Bronchial epithelial cell (primary cell): ENCODE results near the gene CDK10. TPM values are rescaled to one million over a fixed set of nuclear protein-coding genes. Genes with fewer than 3 reads are reported as not detected.

Experiments
- DNase-seq: peaks from one replicate; pipeline ENCODE4 v3.0.0-alpha.2; 2010; ENCODE audit warnings: low read depth
- FAIRE-seq: peaks from 2 replicates; lab custom pipeline; 2011; peaks lifted over from hg19 to GRCh38; lab: Jason Lieb, UNC
- H3K27me3 ChIP-seq: 2 replicates; pipeline ENCODE4 v1.5.1; 2011; ENCODE audit warnings: low read length; ENCODE audit not compliant: control insufficient read depth, insufficient read depth
- H3K36me3 ChIP-seq: 2 replicates; pipeline ENCODE4 v1.5.1; 2011; ENCODE audit warnings: low read length; ENCODE audit not compliant: control insufficient read depth, insufficient read depth
- H3K4me3 ChIP-seq: 2 replicates; pipeline ENCODE4 v1.5.1; 2011; ENCODE audit warnings: mild to moderate bottlenecking, low read depth, low read length, control low read depth
- CTCF ChIP-seq: IDR thresholded peaks from 2 replicates; pipeline ENCODE4 v1.5.1; 2011; ENCODE audit warnings: mild to moderate bottlenecking, moderate library complexity, low read length, control low read depth, inconsistent platforms; ENCODE audit not compliant: insufficient read depth, severe bottlenecking
- total RNA-seq: library from RNA; depleted of rRNA; stranded (reverse); fragments of >200 nt; gene quantifications from 2 replicates; pipeline ENCODE4 v1.2.1, GENCODE V29; 2014

The CDK10 gene
- total RNA-seq, 1 donor from 2014 or later: 280 TPM

- H3K4me3 ChIP-seq: no peak overlapping the region
- no peak for DNase-seq
Observed at GRCh38 chr16:89723279-89724250, 37.1 kb downstream of the CDK10 start.

GRCh38 chr16:89727406-89728120 lies 41.1 kb downstream of the CDK10 start:
- no peaks in the 10 kb centered on the region for H3K27me3 ChIP-seq
- no peak for TF ChIP-seq CTCF
- FAIRE-seq (no peak), DNase-seq (no peak)
- H3K4me3 ChIP-seq: no peak overlapping the region
- peaks cover 48% of the 10 kb centered on the region for H3K36me3 ChIP-seq

More at GRCh38 chr16:89723279-89724250, 37.1 kb downstream of the CDK10 start:
- TF ChIP-seq CTCF: no peak
- Histone ChIP-seq H3K36me3 (peaks cover 23% of the 10 kb centered on the region), H3K27me3 (no peaks in the 10 kb centered on the region)
- FAIRE-seq: no peak

DNA sequence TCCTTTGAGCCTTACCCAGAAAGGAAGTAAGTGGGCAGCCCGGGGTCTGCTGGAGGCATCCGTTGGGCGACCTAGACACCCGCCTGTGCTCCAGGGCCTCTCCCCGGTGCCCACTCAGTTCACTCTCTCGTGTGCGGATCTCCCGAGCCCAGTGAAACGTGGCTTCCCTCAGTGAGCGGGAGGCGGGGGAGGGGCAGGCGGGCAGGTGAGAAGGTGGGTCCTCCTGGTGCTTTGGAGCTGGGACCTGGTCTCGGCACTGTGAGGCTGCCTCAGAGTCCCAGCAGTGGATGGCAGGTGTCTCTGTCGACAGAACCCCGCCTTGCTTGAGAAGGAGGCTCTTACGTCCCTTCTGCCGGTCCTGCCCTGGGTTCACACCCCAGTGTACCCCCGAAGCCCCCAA lies 42.8 kb downstream of the CDK10 start:
- H3K36me3 ChIP-seq: peaks cover 46% of the 10 kb centered on the region
- DNase-seq: no peak
- no peak for FAIRE-seq

DNA sequence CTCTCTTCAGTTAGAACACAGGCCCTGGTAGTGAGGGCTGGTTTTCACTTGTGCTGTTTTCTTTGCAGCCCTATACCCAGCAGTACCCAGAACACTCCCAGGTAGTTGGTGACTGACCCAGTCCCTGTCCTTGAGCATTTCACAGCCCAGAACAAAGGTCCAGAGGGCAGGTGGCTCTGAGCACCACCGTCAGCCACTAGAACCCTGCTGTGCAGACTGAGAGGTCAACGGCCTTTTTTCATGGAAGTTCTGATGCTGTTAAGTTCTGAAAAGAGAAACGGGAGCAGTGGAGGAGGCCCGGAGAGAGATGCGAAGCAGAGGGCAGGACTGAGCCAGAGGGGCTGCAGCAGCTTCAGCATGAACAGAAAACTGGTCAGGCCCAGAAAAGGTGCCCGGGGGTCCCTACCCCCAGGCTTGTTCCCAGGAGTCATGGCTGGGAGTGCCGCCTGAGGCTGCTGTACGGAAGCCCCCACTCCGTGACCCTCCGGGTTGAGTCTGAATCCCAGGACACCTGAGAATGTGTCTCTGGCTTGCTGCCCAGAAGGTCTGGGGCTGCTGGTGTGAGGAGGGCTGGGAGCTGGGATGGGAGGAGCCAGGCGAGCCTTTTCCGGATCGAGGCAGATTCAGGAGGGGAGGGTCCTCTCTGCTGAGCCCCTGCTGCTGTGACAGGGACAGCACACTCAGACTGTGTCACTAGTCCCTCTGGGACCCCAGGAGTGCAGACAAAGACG lies 43.5 kb downstream of the CDK10 start:
- DNase-seq (no peak), FAIRE-seq (no peak)
- Histone ChIP-seq H3K27me3 (no peaks in the 10 kb centered on the region), H3K4me3 (no peak overlapping the region), H3K36me3 (peaks cover 47% of the 10 kb centered on the region)
- no peak for TF ChIP-seq CTCF

More for the DNA sequence above, 42.8 kb downstream of the CDK10 start:
- no peak for TF ChIP-seq CTCF
- Histone ChIP-seq H3K27me3 (no peaks in the 10 kb centered on the region), H3K4me3 (no peak overlapping the region)

- Histone ChIP-seq H3K27me3 (no peaks in the 10 kb centered on the region), H3K4me3 (no peak overlapping the region), H3K36me3 (peaks cover 47% of the 10 kb centered on the region)
- DNase-seq (no peak), FAIRE-seq (no peak)
- TF ChIP-seq CTCF: no peak
Observed at GRCh38 chr16:89730610-89731234, 44.2 kb downstream of the CDK10 start.
